LoVo (cell line): ENCODE measurements around the gene MED19.
A peak's percentile ranks its signal among the peaks of the same experiment; 100 is the strongest.
"Not testable (repeated sequence)": the region's sequence is repeated elsewhere in the genome, so short reads cannot be mapped to it uniquely, and the experiment has no call there.

Experiments used
- DNase-seq: peaks from one replicate; pipeline ENCODE4 v3.0.0-alpha.2; 2016; ENCODE audit warnings: low spot score

The MED19 gene, protein sequence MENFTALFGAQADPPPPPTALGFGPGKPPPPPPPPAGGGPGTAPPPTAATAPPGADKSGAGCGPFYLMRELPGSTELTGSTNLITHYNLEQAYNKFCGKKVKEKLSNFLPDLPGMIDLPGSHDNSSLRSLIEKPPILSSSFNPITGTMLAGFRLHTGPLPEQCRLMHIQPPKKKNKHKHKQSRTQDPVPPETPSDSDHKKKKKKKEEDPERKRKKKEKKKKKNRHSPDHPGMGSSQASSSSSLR

DNA sequence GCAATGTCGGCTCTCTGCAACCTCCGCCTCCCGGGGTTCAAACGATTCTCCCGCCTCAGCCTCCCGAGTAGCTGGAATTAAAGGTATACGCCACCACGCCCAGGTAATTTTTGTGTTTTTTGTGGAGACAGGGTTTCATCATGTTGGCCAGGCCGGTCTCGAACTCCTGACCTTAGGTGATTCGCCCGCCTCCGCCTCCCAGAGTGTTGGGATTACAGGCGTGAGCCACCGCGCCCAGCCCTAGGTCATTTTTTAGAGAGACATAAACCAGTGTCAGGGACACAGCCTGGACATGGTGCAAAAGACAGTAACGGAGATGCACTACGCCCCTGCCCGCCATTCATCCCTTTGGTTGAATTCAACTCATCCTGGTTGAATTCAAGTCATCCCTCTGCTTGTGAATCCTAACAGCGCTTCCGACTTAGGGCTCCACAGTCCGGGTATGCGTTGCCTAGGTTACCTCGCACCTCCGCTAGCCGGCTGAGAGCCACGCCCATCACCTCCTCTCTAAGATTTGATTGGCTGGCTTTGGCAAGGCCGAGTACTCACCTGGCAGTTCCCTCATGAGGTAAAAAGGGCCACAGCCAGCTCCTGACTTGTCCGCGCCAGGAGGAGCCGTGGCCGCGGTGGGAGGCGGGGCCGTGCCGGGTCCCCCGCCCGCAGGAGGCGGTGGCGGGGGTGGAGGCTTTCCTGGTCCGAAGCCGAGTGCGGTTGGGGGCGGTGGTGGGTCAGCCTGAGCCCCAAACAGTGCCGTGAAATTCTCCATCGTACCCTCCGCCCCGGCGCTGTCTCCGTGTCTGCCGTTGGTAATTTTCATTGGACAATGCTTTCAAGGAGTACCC, at the start of gene MED19:
Gene MED19 (minus strand): TSS at position 802 of the 842 bp plus-strand sequence. CDS start 36 bp downstream, at position 766.
- DNase-seq: peak; percentile 93

DNA sequence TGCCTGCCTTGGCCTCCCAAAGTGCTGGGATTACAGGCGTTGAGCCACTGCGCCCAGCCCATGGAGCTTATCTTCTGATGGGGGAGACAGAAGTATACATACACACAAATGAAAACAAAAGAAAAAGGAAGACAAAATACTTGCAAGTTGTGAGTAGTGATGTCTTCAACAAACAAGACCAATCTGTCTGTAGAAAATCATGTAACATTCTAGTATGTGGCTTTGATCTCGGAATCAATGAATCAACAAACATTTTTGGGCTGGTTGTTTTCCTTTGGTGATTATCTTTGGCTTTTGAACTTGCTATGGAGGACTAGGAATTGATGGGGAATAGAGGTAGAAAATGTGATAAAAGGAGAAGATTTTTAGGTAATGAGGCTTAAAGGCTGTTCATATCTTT, 46.2 kb upstream of the MED19 start:
- no peak for DNase-seq

GRCh38 chr11:57752954-57753353, 40.9 kb upstream of the MED19 start:
- no peak for DNase-seq

DNA sequence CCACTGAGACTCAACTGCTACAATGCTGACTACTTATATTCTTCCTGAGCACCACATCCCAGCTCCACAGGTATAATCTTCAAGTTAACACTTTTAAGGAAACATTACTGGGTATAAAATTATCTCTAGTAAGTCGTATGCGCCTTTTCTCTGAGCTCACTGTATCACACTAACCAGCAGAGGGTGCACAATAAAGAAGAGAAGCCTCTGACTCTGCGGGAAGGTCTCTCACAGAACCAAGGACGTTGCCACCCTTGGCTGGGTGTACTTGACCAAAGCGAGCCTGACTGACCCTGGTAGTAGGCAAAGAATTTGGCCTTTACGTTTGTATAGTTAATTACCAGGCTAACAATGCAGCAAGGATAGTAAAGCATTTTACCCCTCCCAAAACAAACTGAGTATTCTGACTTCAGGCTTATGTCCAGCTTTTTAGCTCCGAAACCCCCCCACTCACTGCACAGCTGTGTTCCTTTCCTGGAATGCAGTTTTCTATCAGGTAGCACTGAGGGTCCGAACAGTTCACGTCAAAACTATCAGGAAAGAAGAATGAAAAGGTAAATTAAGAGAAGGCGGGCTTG, 39.8 kb upstream of the MED19 start, which contains the start of gene BTBD18:
Gene BTBD18 (minus strand): TSS at position 144 of the 578 bp plus-strand sequence. CDS start 631 bp downstream, outside the sequence.
- peak; percentile 20 for DNase-seq

DNA sequence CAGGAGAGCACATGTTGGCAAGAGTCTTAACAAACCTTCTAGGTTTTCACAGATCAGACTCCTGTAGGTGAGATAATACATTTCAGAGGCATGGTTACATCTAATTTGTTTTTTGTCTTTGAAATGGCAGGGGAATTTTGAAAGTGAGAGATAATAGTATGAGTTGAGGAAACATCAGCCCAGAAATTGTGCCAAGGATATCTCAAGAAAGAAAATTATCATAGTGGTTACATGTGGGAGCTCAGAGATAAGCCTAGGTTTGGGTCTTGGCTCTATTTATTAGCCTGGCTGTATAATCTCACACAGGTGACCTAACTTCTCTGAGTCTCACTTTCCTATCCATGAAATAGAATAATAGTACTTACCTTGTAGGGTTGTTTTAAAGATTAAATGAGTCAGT, 39.2 kb upstream of the MED19 start:
- DNase-seq: no peak

DNA sequence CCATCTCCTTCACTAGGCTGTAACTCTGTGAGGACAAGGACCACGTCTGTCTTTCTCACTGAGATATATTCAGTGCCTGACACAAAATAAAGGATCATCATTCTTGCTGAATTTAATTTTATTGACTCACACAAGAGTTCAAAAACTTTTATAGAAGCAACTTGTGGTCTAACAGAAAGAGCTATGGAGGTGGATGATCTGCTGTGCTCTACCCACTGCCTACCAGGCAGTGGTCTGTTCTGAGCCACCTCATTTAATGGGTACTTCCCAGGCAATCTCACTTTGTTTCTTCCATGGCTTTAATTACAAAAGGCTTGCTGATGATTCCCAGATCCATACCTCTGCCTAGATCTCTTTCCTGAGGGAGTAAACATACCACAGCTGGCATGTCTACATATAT, 34.9 kb upstream of the MED19 start:
- no peak for DNase-seq

DNA sequence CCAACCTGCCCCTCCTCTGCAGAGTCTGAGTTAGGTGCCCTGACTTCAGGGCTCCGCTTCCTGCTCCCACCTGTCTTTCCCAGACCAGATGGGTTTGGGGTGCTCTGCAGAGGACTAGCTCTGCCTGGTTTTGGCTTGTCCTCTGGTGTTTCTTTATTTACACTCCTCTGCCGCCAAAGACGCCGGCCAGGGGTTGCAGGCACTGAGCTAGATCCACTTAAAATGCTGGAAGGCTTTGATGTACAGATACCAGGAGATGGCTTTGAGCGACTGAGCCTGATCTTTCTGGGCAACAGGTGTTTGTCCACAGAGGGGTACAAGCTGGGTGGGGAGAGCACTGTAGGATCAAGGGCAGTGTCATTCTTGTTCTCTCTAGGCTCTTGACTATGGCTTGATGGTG, 33.2 kb upstream of the MED19 start:
- DNase-seq: no peak

DNA sequence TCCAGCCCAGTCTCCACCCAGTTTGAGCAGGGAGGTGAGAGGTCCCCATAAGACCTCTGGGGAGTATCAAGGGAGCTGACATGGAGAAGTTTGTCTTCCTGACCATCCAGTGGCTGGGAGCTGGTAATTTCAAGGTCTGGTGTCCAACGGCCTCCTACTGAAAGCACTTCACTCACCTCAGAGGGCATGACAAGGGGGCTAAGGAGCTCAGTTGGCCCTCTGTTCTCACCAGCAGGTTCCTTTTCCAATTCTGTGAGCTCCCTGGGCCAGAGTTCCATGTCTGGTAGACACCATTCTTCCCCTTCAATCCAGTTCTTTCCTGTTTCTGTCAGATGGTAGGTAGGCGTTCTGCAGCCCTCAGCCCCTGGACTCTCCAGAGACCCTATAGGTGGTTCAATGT, 32.3 kb upstream of the MED19 start:
- DNase-seq: no peak

- DNase-seq: no peak
Observed at GRCh38 chr11:57742087-57742452, 30.1 kb upstream of the MED19 start.

DNA sequence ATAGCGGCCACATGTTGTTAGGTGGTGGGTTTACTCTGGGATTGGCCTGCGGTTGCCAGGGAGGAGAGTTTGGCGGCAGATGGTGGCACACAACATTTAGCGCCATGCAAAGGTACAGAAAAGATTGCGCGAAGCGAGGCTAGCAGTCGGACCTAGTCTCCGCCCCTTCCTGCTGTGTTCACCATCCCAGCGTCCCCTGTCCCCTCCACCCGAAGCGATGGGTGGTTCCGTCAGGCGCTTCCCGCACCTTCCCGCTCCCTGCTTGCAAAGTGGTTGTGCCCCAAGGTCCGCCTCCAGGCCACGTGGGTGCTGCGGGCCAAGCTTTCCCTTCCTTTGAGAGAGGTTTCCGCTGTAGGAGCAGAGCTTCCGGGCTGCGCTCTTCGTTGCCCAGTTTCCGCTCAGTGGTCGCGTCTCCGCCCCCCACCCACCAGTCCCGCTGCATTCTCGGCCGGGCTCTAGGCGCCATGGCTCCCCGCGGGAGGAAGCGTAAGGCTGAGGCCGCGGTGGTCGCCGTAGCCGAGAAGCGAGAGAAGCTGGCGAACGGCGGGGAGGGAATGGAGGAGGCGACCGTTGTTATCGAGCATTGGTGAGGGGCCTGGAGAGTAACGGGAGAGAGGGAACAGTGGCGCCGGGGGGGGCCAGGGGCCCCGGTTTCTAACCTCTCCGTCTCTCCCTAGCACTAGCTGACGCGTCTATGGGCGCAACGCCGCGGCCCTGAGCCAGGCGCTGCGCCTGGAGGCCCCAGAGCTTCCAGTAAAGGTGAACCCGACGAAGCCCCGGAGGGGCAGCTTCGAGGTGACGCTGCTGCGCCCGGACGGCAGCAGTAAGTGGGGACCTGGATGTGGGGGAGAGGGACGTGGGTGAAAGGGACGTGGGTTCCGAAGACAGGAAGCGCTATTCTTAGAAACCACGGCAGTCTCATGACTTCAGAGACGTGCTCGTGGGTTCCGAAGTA, 29.4 kb upstream of the MED19 start, which contains the start of gene SELENOH:
Gene SELENOH (plus strand): TSS at position 360 of the 955 bp plus-strand sequence. CDS start 105 bp downstream, at position 465.
- peak; percentile 97 for DNase-seq

- no peak for DNase-seq
Observed at GRCh38 chr11:57735619-57736298, 23.7 kb upstream of the MED19 start.

- DNase-seq: no peak
Observed at GRCh38 chr11:57732661-57733060, 20.6 kb upstream of the MED19 start.

DNA sequence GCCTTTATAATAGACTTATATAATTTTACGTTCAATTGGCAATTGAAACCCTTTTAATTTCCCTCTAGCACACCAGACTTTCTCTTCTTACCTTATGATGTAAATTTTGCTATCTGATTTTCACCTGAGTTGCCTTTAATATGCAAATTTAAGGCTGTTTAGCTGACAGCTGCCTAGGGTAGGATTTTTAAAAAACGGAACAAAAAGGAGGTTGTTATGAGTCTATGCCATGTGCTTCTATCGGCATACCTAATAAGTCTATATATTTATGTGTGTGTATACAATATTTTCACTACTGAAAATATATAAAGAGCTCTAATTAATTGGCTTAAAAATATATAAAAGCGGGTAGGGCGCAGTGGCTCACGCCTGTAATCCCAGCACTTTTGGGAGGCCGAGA, 17.5 kb upstream of the MED19 start:
- DNase-seq: no peak

GRCh38 chr11:57728829-57729228, 16.8 kb upstream of the MED19 start:
- no peak for DNase-seq

- DNase-seq: no peak
Observed at GRCh38 chr11:57727185-57727584, 15.2 kb upstream of the MED19 start.

GRCh38 chr11:57716726-57717125, 4.7 kb upstream of the MED19 start:
- not testable (repeated sequence) for DNase-seq

DNA sequence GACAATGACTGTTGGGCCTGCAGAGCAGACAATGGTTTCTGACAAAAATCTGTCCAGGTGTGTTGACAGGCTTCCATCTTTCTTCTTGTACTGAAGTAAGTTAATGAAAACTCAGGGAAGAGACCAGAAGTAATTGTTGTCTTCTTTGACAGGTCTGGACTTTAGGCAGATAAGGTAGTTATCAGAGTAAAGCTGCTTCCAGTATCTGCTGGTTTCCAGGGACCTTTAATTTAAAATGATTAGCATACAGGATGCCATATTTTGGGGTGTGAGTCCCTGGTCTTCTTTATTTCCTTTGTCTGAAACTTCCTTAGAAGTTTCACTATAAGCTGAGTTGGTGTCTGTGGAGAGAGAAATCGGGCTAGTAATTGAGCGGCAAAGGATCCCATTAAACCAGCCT, 1.8 kb upstream of the MED19 start:
- no peak for DNase-seq

- peak; percentile 96 for DNase-seq
Observed at GRCh38 chr11:57712256-57713150, 488 bp upstream of the MED19 start, which contains the start of gene TMX2. TMX2 (plus strand) TSS chr11:57712593; CDS start chr11:57712619, 26 bp downstream.

- DNase-seq: no peak
Observed at GRCh38 chr11:57709802-57710367, 2.1 kb downstream of the MED19 start.

DNA sequence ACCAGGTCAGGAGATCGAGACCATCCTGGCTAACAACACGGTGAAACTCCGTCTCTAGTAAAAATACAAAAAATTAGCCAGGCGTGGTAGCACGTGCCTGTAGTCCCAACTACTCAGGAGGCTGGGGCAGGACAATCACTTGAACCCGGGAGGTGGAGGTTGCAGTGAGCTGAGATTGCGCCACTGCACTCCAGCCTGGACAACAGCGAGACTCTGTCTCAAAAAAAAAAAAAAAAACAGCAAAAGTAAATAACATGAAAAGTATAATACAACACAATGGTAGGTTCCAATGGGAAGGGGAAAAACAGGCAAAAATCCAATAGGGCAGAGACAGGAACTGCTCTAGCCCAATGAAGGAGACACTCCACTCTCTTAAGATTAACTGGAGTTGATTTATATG, 6.6 kb downstream of the MED19 start:
- DNase-seq: not testable (repeated sequence)
